Uterus (tissue), 2 donors: Measurements from ENCODE around the gene ZAR1L.

Experiments used
- CTCF ChIP-seq, 4 experiments: fragments of 200-600 bp in 2 of 4; fragments of 450-650 bp in 2 of 4; sonication (generic) in 2 of 4; IDR thresholded peaks; one replicate each; pipeline ENCODE4 v1.5.1; 2016 to 2019; ENCODE audit warnings: antibody characterized with exemption in 4 of 4, mild to moderate bottlenecking in 2 of 4, moderate library complexity in 1 of 4
- POLR2A ChIP-seq, 2 donors: fragments of 450-650 bp; IDR thresholded peaks; one replicate each; pipeline ENCODE4 v1.6.1; 2016; ENCODE audit warnings: antibody characterized with exemption in 2 of 2, mild to moderate bottlenecking in 1 of 2, moderate library complexity in 1 of 2

GRCh38 chr13:32297206-32297605, 18.0 kb downstream of the ZAR1L start:
- TF ChIP-seq CTCF (IDR thresholded peaks at IDR 0.05) (no peak), POLR2A (IDR thresholded peaks at IDR 0.05) (no peak)
